Progenitor cell of endocrine pancreas (in vitro differentiated cells): ENCODE results near the gene PODXL. TPM values are rescaled to one million over a fixed set of nuclear protein-coding genes. Genes with fewer than 3 reads are reported as not detected.

Source experiments
- DNase-seq: peaks from one replicate; pipeline ENCODE4 v3.0.0; 2021; ENCODE audit warnings: low spot score; ENCODE audit not compliant: unreplicated experiment
- H3K27ac Mint-ChIP-seq: 2 replicates; pipeline ENCODE4 v1.8.0; 2021; ENCODE audit warnings: mild to moderate bottlenecking, moderate library complexity, mixed read lengths
- H3K27me3 Mint-ChIP-seq: 2 replicates; pipeline ENCODE4 v1.8.0; 2021; ENCODE audit warnings: mixed read lengths
- H3K36me3 Mint-ChIP-seq: 2 replicates; pipeline ENCODE4 v1.8.0; 2022; ENCODE audit warnings: mixed read lengths; ENCODE audit not compliant: insufficient read depth
- H3K4me1 Mint-ChIP-seq: 2 replicates; pipeline ENCODE4 v1.8.0; 2021; ENCODE audit warnings: low read depth, mixed read lengths
- H3K4me3 Mint-ChIP-seq: 2 replicates; pipeline ENCODE4 v1.8.0; 2021; ENCODE audit warnings: low read depth, mild to moderate bottlenecking, moderate library complexity, mixed read lengths
- H3K9me3 Mint-ChIP-seq: 2 replicates; pipeline ENCODE4 v1.8.0; 2021; ENCODE audit warnings: low read depth, mixed read lengths
- total RNA-seq: library from RNA; stranded (reverse); gene quantifications from 2 replicates; pipeline ENCODE4 v1.2.1, GENCODE V29; 2021
- TF ChIP-seq, protein P1 (sequence below): fragments of 200-600 bp; sonication (generic); IDR thresholded peaks from one replicate; pipeline ENCODE4 v1.5.0; 2021; ENCODE audit warnings: antibody characterized with exemption, mild to moderate bottlenecking; ENCODE audit not compliant: unreplicated experiment

The PODXL gene
- total RNA-seq, 1 donor from 2014 or later, result 21.2 TPM

DNA sequence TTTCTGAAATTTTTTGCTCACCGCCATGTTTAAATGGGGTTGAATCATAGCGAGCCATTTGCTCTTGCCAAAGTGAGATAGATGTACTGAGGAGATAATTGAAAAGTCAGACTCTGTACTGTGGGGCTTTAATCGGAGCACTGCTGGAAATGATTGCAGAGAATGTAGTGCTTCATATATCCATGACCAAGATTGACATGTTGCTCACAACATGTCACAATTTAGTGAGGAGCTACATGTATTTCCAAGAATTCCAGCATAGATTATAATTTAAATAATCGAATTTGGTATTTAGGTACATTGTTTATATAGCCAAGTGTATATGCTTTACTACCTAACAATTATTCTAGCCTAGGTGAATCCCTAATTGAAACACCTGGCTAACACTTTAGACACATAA lies 66.5 kb downstream of the PODXL start:
- Mint-ChIP-seq H3K36me3 (peaks cover 2% of the 10 kb centered on the region), H3K4me1 (no peaks in the 10 kb centered on the region), H3K9me3 (no peaks in the 10 kb centered on the region), H3K27me3 (no peaks in the 10 kb centered on the region), H3K27ac (no peak overlapping the region), H3K4me3 (no peak overlapping the region)
- TF ChIP-seq, protein P1, sequence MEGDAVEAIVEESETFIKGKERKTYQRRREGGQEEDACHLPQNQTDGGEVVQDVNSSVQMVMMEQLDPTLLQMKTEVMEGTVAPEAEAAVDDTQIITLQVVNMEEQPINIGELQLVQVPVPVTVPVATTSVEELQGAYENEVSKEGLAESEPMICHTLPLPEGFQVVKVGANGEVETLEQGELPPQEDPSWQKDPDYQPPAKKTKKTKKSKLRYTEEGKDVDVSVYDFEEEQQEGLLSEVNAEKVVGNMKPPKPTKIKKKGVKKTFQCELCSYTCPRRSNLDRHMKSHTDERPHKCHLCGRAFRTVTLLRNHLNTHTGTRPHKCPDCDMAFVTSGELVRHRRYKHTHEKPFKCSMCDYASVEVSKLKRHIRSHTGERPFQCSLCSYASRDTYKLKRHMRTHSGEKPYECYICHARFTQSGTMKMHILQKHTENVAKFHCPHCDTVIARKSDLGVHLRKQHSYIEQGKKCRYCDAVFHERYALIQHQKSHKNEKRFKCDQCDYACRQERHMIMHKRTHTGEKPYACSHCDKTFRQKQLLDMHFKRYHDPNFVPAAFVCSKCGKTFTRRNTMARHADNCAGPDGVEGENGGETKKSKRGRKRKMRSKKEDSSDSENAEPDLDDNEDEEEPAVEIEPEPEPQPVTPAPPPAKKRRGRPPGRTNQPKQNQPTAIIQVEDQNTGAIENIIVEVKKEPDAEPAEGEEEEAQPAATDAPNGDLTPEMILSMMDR, result no peak
- DNase-seq, result no peak

DNA sequence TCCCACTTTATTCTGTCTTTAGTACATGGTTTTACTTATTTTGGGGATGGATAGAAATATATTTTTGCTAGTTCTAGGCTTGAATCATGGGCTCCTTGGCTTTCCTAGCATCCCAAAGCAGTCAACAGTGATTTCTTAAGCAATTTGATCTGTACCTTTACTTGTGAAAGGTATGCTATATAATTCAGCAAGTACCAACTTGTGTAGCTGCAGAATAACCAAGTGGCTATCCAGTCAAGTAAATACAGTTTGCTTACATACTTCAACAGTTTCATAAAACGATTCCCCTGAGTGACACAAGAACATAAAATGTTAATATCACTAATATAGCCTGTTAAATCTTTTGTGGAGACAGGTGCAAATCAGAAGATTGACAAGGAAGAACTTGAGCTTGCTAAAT lies 67.2 kb downstream of the PODXL start:
- Mint-ChIP-seq H3K4me3 (no peak overlapping the region), H3K9me3 (no peaks in the 10 kb centered on the region), H3K4me1 (no peaks in the 10 kb centered on the region), H3K27ac (no peak overlapping the region), H3K36me3 (peaks cover 2% of the 10 kb centered on the region), H3K27me3 (no peaks in the 10 kb centered on the region)
- TF ChIP-seq, protein P1, result no peak
- no peak for DNase-seq

DNA sequence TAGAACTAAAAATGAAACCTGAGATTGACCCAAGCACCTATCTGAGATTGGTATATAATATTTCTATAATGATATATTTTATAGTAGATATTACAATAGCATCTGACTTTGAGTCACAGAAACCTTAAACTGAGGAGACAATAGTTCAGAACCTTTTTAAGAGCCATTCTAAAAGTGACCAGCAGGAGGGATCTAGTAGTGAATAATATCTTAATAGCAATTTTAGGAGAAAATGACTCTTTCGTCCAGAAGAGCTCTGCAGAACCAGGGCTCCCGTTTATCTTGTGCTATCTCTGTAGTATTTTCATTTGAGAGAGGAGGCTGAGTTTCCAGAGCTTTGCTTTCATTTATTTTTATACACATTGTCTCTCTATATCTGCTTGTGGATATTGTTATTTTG lies 68.1 kb downstream of the PODXL start:
- no peaks in the 10 kb centered on the region for H3K27me3 Mint-ChIP-seq
- TF ChIP-seq, protein P1, result peak; percentile 17
- DNase-seq, result no peak
- peaks cover 5% of the 10 kb centered on the region for H3K36me3 Mint-ChIP-seq
- H3K27ac Mint-ChIP-seq, result no peak overlapping the region
- H3K4me1 Mint-ChIP-seq, result no peaks in the 10 kb centered on the region
- no peaks in the 10 kb centered on the region for H3K9me3 Mint-ChIP-seq
- no peak overlapping the region for H3K4me3 Mint-ChIP-seq

DNA sequence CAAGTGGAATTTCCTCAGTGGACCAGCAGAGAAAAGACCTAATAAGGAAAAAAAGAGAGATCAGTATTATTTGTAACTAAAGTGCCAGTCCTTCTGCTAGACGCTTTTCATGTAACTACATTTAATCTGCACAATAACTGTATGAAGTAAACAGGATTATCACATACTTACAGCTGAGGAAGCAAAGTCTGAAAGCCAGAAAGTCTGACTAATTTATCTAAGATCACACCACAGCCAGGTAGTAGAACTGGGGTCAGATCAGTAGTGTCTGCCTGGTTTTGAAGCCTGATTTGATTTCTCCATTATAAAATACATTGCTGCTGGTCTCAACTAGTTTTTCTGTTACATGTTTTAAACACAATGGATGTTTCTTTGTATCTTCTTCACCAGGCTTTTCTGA lies 69.2 kb downstream of the PODXL start:
- Mint-ChIP-seq H3K9me3 (no peaks in the 10 kb centered on the region), H3K4me1 (no peaks in the 10 kb centered on the region), H3K27me3 (no peaks in the 10 kb centered on the region), H3K36me3 (peaks cover 5% of the 10 kb centered on the region), H3K27ac (no peak overlapping the region), H3K4me3 (no peak overlapping the region)
- TF ChIP-seq, protein P1, result no peak
- DNase-seq, result no peak

DNA sequence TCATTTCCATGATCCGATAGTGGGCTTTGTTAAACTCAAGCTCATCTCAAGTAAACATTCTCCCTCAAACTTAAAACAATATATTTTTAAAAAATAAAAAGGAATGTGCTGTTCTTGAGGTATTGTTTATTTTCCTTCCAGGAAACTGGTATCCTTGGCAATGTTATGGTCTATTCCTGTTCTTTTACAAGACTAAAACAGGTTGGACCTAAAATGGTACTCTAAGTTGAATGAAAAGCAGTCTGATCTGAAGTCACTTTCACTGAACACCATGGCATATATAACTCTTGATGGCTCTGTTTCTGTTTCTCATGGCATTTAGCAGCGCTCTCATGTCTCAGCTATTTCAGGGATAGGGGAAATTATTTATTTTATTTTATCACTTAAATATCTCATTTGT lies 70.1 kb downstream of the PODXL start:
- H3K4me1 Mint-ChIP-seq, result no peaks in the 10 kb centered on the region

More for the DNA sequence above, 70.1 kb downstream of the PODXL start:
- DNase-seq, result no peak
- Mint-ChIP-seq H3K9me3 (no peaks in the 10 kb centered on the region), H3K36me3 (peaks cover 7% of the 10 kb centered on the region), H3K27me3 (no peaks in the 10 kb centered on the region), H3K4me3 (no peak overlapping the region), H3K27ac (peak overlapping the region; percentile 76)
- TF ChIP-seq, protein P1, result no peak
